Measurements from ENCODE around the gene SUV39H2.
"Not testable (repeated sequence)": the region's sequence is repeated elsewhere in the genome, so short reads cannot be mapped to it uniquely, and the experiment has no call there.

The SUV39H2 gene

GRCh38 chr10:14859043-14859442 is 19.6 kb upstream of the SUV39H2 start:
- no peak overlapping the region for H3K27ac Mint-ChIP-seq
- ATAC-seq = no peak
- H3K4me1 Mint-ChIP-seq = no peaks in the 10 kb centered on the region
- no peak for DNase-seq
- H3K9me3 Mint-ChIP-seq = no peaks in the 10 kb centered on the region
- no peak overlapping the region for H3K4me3 Mint-ChIP-seq
- no peaks in the 10 kb centered on the region for H3K27me3 Mint-ChIP-seq

- no peaks in the 10 kb centered on the region for H3K4me1 Mint-ChIP-seq
- H3K27ac Mint-ChIP-seq = no peak overlapping the region
- ATAC-seq (no peak), DNase-seq (no peak)
- no peak overlapping the region for H3K4me3 Mint-ChIP-seq
- no peaks in the 10 kb centered on the region for H3K27me3 Mint-ChIP-seq
- H3K9me3 Mint-ChIP-seq = no peaks in the 10 kb centered on the region
Measured at GRCh38 chr10:14859775-14860174, 18.9 kb upstream of the SUV39H2 start.

- Mint-ChIP-seq H3K9me3 (no peaks in the 10 kb centered on the region), H3K4me1 (no peaks in the 10 kb centered on the region), H3K4me3 (no peak overlapping the region), H3K27ac (peak overlapping the region in 1 of 2 donors; percentile 7), H3K27me3 (no peaks in the 10 kb centered on the region)
- DNase-seq (no peak), ATAC-seq (no peak)
Measured at GRCh38 chr10:14860791-14861190, 17.9 kb upstream of the SUV39H2 start.

GRCh38 chr10:14864466-14864865 is 14.2 kb upstream of the SUV39H2 start:
- H3K27ac Mint-ChIP-seq, H3K4me3 Mint-ChIP-seq, H3K27me3 Mint-ChIP-seq, DNase-seq, ATAC-seq, H3K4me1 Mint-ChIP-seq, H3K9me3 Mint-ChIP-seq: not testable (repeated sequence)

- H3K4me3 Mint-ChIP-seq, H3K27ac Mint-ChIP-seq, ATAC-seq, H3K27me3 Mint-ChIP-seq, H3K4me1 Mint-ChIP-seq, H3K9me3 Mint-ChIP-seq, DNase-seq: not testable (repeated sequence)
Measured at GRCh38 chr10:14864871-14865270, 13.8 kb upstream of the SUV39H2 start.

GRCh38 chr10:14873090-14873760 is 5.4 kb upstream of the SUV39H2 start:
- Mint-ChIP-seq H3K27ac (no peak overlapping the region), H3K27me3 (no peaks in the 10 kb centered on the region), H3K4me1 (peaks cover 19% of the 10 kb centered on the region), H3K4me3 (no peak overlapping the region), H3K9me3 (no peaks in the 10 kb centered on the region)
- DNase-seq (no peak), ATAC-seq (no peak)

GRCh38 chr10:14875941-14876340 is 2.7 kb upstream of the SUV39H2 start:
- ATAC-seq = no peak
- Mint-ChIP-seq H3K27ac (no peak overlapping the region), H3K4me1 (peaks cover 27% of the 10 kb centered on the region), H3K9me3 (no peaks in the 10 kb centered on the region), H3K4me3 (no peak overlapping the region), H3K27me3 (no peaks in the 10 kb centered on the region)
- no peak for DNase-seq

GRCh38 chr10:14876764-14877163 is 1.9 kb upstream of the SUV39H2 start:
- Mint-ChIP-seq H3K27me3 (no peaks in the 10 kb centered on the region), H3K4me3 (peak overlapping the region; percentile 96 to 98), H3K4me1 (peaks cover 28% of the 10 kb centered on the region), H3K27ac (peak overlapping the region; percentile 14 to 42), H3K9me3 (no peaks in the 10 kb centered on the region)
- DNase-seq (no peak), ATAC-seq (no peak)

- peaks cover 43% of the 10 kb centered on the region for H3K4me1 Mint-ChIP-seq
- H3K27ac Mint-ChIP-seq = peak overlapping the region; percentile 89 to 92
- H3K4me3 Mint-ChIP-seq = peak overlapping the region; percentile 95 to 98
- DNase-seq (peak; percentile 46 to 50), ATAC-seq (peak; percentile 37)
- H3K9me3 Mint-ChIP-seq = no peaks in the 10 kb centered on the region
- no peaks in the 10 kb centered on the region for H3K27me3 Mint-ChIP-seq
Measured at GRCh38 chr10:14879124-14879927, 660 bp downstream of the SUV39H2 start.

- ATAC-seq = no peak
- Mint-ChIP-seq H3K27me3 (no peaks in the 10 kb centered on the region), H3K9me3 (no peaks in the 10 kb centered on the region), H3K27ac (peak overlapping the region in 1 of 2 donors; percentile 92), H3K4me3 (peak overlapping the region; percentile 95 to 98), H3K4me1 (peaks cover 43% of the 10 kb centered on the region)
- no peak for DNase-seq
Measured at GRCh38 chr10:14879928-14880193, 1.2 kb downstream of the SUV39H2 start.

GRCh38 chr10:14880229-14880628 is 1.6 kb downstream of the SUV39H2 start:
- peaks cover 43% of the 10 kb centered on the region for H3K4me1 Mint-ChIP-seq
- ATAC-seq = no peak

GRCh38 chr10:14884082-14884481 is 5.4 kb downstream of the SUV39H2 start:
- peak; percentile 69 for ATAC-seq
- no peaks in the 10 kb centered on the region for H3K27me3 Mint-ChIP-seq
- H3K9me3 Mint-ChIP-seq = no peaks in the 10 kb centered on the region
- H3K27ac Mint-ChIP-seq = no peak overlapping the region
- peaks cover 23% of the 10 kb centered on the region for H3K4me1 Mint-ChIP-seq
- H3K4me3 Mint-ChIP-seq = no peak overlapping the region
- no peak for DNase-seq

More at GRCh38 chr10:14880229-14880628, 1.6 kb downstream of the SUV39H2 start:
- Mint-ChIP-seq H3K9me3 (no peaks in the 10 kb centered on the region), H3K27me3 (no peaks in the 10 kb centered on the region), H3K4me3 (peak overlapping the region; percentile 95 to 98), H3K27ac (no peak overlapping the region)
- no peak for DNase-seq

- Mint-ChIP-seq H3K9me3 (no peaks in the 10 kb centered on the region), H3K4me3 (no peak overlapping the region), H3K4me1 (no peaks in the 10 kb centered on the region), H3K27me3 (no peaks in the 10 kb centered on the region), H3K27ac (peak overlapping the region in 1 of 2 donors; percentile 41)
- DNase-seq (no peak), ATAC-seq (no peak)
Measured at GRCh38 chr10:14889318-14889717, 10.7 kb downstream of the SUV39H2 start.

GRCh38 chr10:14891151-14891550 is 12.5 kb downstream of the SUV39H2 start:
- H3K27ac Mint-ChIP-seq = no peak overlapping the region
- no peak overlapping the region for H3K4me3 Mint-ChIP-seq
- H3K27me3 Mint-ChIP-seq = no peaks in the 10 kb centered on the region
- no peak for DNase-seq
- ATAC-seq = no peak
- H3K9me3 Mint-ChIP-seq = no peaks in the 10 kb centered on the region
- no peaks in the 10 kb centered on the region for H3K4me1 Mint-ChIP-seq

- Mint-ChIP-seq H3K4me3 (no peak overlapping the region), H3K27ac (no peak overlapping the region), H3K9me3 (peaks cover 0 to 3% of the 10 kb centered on the region in 2 donors), H3K27me3 (no peaks in the 10 kb centered on the region), H3K4me1 (no peaks in the 10 kb centered on the region)
- peak; percentile 55 for ATAC-seq
- DNase-seq = no peak
Measured at GRCh38 chr10:14904316-14904732, 25.7 kb downstream of the SUV39H2 start.

GRCh38 chr10:14904864-14905263 is 26.2 kb downstream of the SUV39H2 start:
- H3K27me3 Mint-ChIP-seq = no peaks in the 10 kb centered on the region
- H3K27ac Mint-ChIP-seq = no peak overlapping the region
- no peak overlapping the region for H3K4me3 Mint-ChIP-seq
- peaks cover 0 to 3% of the 10 kb centered on the region in 2 donors for H3K9me3 Mint-ChIP-seq
- H3K4me1 Mint-ChIP-seq = no peaks in the 10 kb centered on the region
- DNase-seq = no peak
- ATAC-seq = no peak
